ENCODE results near the gene DCN.

Gene DCN

DNA sequence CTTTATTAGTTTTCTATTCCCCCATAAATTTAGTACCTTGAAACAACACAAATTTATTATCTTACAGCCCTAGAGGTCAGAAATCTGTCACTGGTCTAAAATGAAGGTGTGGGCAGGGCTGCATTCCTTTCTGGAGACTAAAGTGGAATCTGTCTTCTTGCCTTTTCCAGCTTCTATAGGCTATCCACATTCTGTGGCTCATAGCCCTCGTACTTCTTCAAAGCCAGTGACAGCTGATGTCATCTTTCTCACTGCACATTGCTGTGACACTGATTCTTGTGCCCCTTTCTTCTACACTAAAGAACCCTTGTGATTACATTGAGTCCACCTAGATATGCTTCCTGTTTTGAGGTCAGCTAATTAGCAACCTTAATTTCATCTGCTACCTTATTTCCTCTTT lies 23.2 kb upstream of the DCN start:
- no peak overlapping the region for H3K4me3 ChIP-seq (replicated peaks; ENCODE audit: low read depth, low read length)
- DNase-seq (ENCODE audit: low read depth), result no peak
- no peak for TF ChIP-seq CTCF (IDR thresholded peaks at IDR 0.05; ENCODE audit: low read length, missing control alignments)

DNA sequence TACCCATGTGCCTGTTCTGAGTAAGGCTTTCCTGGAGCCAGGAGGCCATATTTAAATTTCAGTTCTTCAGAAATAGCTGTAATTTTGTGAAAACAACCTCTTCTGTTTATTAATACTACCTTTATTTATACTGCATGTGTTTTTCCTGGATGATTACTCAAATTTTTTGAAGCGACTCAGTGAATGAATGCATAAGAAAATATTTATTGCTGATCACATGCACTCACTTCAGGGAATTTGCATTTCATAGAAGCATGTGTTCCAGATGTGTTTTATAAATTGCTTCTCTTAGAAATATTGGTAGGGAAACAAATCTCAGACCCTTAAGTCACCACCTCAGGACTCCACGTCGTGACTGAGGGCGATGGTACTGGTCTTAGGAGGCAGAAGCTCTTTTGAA lies 21.8 kb upstream of the DCN start:
- TF ChIP-seq CTCF (IDR thresholded peaks at IDR 0.05; ENCODE audit: low read length, missing control alignments), result no peak
- no peak overlapping the region for H3K4me3 ChIP-seq (replicated peaks; ENCODE audit: low read depth, low read length)
- no peak for DNase-seq (ENCODE audit: low read depth)

GRCh38 chr12:91203610-91204009 lies 21.0 kb upstream of the DCN start:
- DNase-seq (ENCODE audit: low read depth), result no peak
- no peak overlapping the region for H3K4me3 ChIP-seq (replicated peaks; ENCODE audit: low read depth, low read length)
- no peak for TF ChIP-seq CTCF (IDR thresholded peaks at IDR 0.05; ENCODE audit: low read length, missing control alignments)

DNA sequence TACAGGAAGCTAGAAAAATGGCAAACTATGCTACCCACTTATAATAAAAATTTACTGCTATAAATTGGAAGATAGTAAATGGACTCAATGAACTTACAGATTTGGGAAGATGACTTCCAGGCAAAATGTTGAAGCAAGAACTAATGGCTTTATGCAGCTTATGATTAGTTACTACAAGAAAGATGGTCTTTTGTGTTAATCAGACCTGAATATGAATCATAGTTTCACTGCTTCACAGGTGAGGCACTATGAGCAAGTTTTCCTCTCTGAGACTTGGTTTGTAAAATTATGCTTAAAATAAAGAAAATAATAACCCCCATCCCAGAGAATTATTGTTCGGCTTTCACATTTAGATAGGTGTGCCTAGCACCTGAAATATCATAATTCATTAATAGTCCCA lies 19.8 kb upstream of the DCN start:
- TF ChIP-seq CTCF (IDR thresholded peaks at IDR 0.05; ENCODE audit: low read length, missing control alignments), result no peak
- no peak overlapping the region for H3K4me3 ChIP-seq (replicated peaks; ENCODE audit: low read depth, low read length)
- no peak for DNase-seq (ENCODE audit: low read depth)

DNA sequence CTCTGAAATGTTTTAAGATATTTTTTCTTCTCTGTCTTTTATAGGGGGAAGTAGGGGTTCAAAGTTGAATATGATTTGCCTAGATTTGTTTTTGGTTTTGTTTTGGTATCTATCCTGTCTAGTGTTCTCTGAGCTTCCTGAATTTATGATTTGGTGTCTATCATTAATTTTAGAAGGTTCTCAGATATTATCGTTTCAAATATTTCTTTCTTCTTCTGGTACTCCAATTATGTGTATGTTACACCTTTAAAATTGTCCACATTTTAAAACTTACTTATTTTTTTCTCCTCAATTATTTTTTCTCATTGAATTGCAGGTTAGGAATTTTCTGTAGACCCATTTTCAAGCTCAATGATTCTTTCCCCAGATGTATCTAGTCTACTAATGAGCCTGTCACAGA lies 13.8 kb upstream of the DCN start:
- no peak overlapping the region for H3K4me3 ChIP-seq (replicated peaks; ENCODE audit: low read depth, low read length)
- no peak for DNase-seq (ENCODE audit: low read depth)
- no peak for TF ChIP-seq CTCF (IDR thresholded peaks at IDR 0.05; ENCODE audit: low read length, missing control alignments)

- no peak for TF ChIP-seq CTCF (IDR thresholded peaks at IDR 0.05; ENCODE audit: low read length, missing control alignments)
- no peak overlapping the region for H3K4me3 ChIP-seq (replicated peaks; ENCODE audit: low read depth, low read length)
- DNase-seq (ENCODE audit: low read depth), result peak; percentile 68
Observed at GRCh38 chr12:91194500-91194899, 11.9 kb upstream of the DCN start.

- H3K4me3 ChIP-seq (replicated peaks; ENCODE audit: low read depth, low read length), result no peak overlapping the region
- no peak for TF ChIP-seq CTCF (IDR thresholded peaks at IDR 0.05; ENCODE audit: low read length, missing control alignments)
- DNase-seq (ENCODE audit: low read depth), result no peak
Observed at GRCh38 chr12:91191513-91192111, 9.0 kb upstream of the DCN start.
